ENCODE data around the gene ABHD2. TPM values are rescaled to one million over a fixed set of nuclear protein-coding genes. Genes with fewer than 3 reads are reported as not detected.

ABHD2 gene
- total RNA-seq, 4 donors from 2014 or later: 29.7 to 48.1 (median 35.9) TPM

DNA sequence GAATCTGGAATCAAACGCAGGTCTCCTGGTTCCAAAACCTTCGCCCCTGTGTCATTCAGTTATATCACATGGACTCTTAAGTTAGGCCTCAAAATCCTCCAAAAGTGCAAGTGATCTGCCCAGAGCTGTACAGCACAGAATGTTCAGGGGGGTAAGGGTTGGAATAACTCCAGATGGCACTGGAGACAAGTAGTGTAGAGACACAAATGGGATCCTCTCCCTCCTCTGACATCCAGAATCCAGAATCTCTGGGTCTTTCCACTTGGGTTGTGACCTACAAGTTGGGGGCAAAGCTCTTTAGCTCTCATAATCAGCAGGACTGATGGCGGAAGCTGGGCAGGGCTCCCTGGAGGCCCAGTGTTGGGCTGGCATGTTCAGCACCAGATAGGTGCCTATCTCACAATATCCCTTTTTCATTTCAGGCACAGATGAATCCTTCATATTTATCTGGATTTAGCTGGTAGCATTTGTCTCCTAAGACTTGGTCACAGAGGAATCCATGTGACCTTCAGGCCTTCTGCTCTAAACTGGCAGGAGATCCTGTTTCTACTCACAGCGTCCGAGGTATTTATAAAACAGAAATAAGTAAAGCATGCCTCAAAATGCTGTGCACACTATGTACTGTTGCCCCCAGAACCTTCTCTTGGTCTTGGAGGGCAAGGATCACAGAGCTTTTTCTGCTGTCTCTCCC, 15.4 kb downstream of the ABHD2 start:
- peak overlapping the region in 3 of 4 donors; percentile 58 to 74 (median 65) for H3K27ac ChIP-seq
- TF ChIP-seq CTCF (IDR thresholded peaks at IDR 0.05): no peak
- TF ChIP-seq POLR2A (IDR thresholded peaks at IDR 0.05): no peak
- TF ChIP-seq EP300 (IDR thresholded peaks at IDR 0.05): no peak
- 81 to 83% methylated on average over 5 of the region's 5 CpGs for WGBS, 2 donors
- DNase-seq (ENCODE audit: low spot score in 2 of 2): no peak
- H3K4me1 ChIP-seq: peaks cover 0 to 66% (median 23%) of the 10 kb centered on the region in 4 donors
- H3K9me3 ChIP-seq: no peaks in the 10 kb centered on the region
- no peak overlapping the region for H3K4me3 ChIP-seq
- peaks cover 0 to 24% (median 0%) of the 10 kb centered on the region in 3 donors for H3K36me3 ChIP-seq
- no peaks in the 10 kb centered on the region for H3K27me3 ChIP-seq

DNA sequence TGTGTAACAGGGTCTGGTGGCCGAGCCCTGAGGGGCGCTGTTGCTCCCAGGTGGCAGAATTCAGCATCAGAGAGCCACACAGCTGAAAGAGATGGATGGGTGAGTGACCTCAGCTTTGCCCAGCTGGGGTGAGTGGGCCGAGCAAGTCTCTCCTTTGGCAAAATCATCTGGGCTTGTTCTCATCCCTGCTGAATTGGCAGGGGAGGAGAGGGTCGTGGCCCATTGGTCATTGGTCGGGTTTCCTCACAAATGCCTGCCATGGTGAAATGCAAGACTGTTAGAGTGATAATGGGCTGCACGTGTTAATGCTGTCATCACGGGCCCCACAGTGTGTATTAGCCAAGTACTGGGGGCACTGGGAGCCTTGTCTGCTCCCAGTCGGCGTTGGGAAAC, 15.9 kb downstream of the ABHD2 start:
- Histone ChIP-seq H3K36me3 (peaks cover 0 to 24% (median 0%) of the 10 kb centered on the region in 3 donors), H3K4me1 (peaks cover 0 to 61% (median 20%) of the 10 kb centered on the region in 4 donors), H3K9me3 (no peaks in the 10 kb centered on the region), H3K27ac (peak overlapping the region in 3 of 4 donors; percentile 23 to 74 (median 65)), H3K4me3 (no peak overlapping the region), H3K27me3 (no peaks in the 10 kb centered on the region)
- WGBS, 2 donors: 77 to 79% methylated on average over 8 to 9 of the region's 9 CpGs
- peak; percentile 58 to 69 for DNase-seq (ENCODE audit: low spot score in 2 of 2)
- TF ChIP-seq EP300 (IDR thresholded peaks at IDR 0.05) (peak in 1 of 2 donors; percentile 69), CTCF (IDR thresholded peaks at IDR 0.05) (no peak)

GRCh38 chr15:89105147-89105546, 16.9 kb downstream of the ABHD2 start:
- Histone ChIP-seq H3K9me3 (no peaks in the 10 kb centered on the region), H3K4me1 (peaks cover 0 to 55% (median 20%) of the 10 kb centered on the region in 4 donors), H3K27me3 (no peaks in the 10 kb centered on the region), H3K27ac (peak overlapping the region in 3 of 4 donors; percentile 51 to 74 (median 65)), H3K36me3 (peaks cover 0 to 24% (median 0%) of the 10 kb centered on the region in 3 donors), H3K4me3 (no peak overlapping the region)
- WGBS, 2 donors: 21 to 35% methylated on average over 4 of the region's 4 CpGs
- TF ChIP-seq POLR2A (IDR thresholded peaks at IDR 0.05): no peak
- peak in 1 of 2 donors; percentile 58 for TF ChIP-seq EP300 (IDR thresholded peaks at IDR 0.05)
- DNase-seq (ENCODE audit: low spot score in 2 of 2): no peak

DNA sequence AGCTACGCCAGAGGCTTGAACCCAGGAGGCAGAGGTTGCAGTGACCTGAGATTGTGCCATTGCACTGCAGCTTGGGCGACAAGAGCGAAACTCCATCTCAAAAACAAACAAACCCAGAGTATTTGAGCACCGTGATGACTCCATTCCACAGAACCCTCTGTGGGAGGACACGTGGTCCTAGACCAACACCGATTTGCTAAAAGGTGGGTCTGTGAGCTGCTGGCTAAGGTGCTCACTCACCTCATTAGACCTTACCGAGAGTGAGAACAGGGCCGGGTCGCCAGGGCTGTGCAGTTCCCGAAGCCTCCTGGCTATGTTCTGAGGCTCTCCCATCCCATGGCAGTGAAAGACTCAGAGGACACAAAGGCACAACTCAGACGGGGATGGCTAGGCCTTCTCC, 17.9 kb downstream of the ABHD2 start:
- Histone ChIP-seq H3K4me3 (no peak overlapping the region), H3K36me3 (peaks cover 0 to 24% (median 0%) of the 10 kb centered on the region in 3 donors), H3K9me3 (no peaks in the 10 kb centered on the region), H3K27ac (peak overlapping the region in 1 of 4 donors; percentile 65), H3K27me3 (no peaks in the 10 kb centered on the region), H3K4me1 (peaks cover 0 to 48% (median 19%) of the 10 kb centered on the region in 4 donors)
- TF ChIP-seq CTCF (IDR thresholded peaks at IDR 0.05) (no peak), EP300 (IDR thresholded peaks at IDR 0.05) (no peak)
- WGBS, 2 donors: 89 to 100% methylated on average over 11 of the region's 11 CpGs
- no peak for DNase-seq (ENCODE audit: low spot score in 2 of 2)

DNA sequence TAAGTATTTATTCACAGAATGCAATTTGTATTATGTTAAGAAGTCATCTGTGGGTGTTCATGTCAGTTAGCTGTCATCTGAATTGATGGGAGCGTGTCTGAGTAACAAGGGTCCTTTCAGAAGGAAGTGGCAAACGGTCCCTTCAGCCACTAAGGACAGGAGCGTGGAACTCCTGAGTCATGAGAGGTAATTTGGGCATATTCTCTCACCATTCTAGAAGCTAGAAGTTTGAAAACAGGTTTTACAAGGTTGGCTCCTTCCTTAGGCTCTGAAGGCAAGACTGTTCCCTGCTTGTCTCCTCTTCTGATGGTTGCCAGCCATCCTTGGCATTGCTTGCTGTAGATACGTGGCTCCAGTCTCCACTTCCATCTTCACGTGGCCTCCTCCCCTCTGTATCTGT, 19.7 kb downstream of the ABHD2 start:
- peaks cover 0 to 24% (median 0%) of the 10 kb centered on the region in 3 donors for H3K36me3 ChIP-seq
- H3K27me3 ChIP-seq: no peaks in the 10 kb centered on the region
- peak overlapping the region in 1 of 4 donors; percentile 1 for H3K27ac ChIP-seq
- H3K4me3 ChIP-seq: no peak overlapping the region
- no peaks in the 10 kb centered on the region for H3K9me3 ChIP-seq
- H3K4me1 ChIP-seq: peaks cover 0 to 48% (median 16%) of the 10 kb centered on the region in 4 donors
- DNase-seq (ENCODE audit: low spot score in 2 of 2): no peak
- TF ChIP-seq POLR2A (IDR thresholded peaks at IDR 0.05) (no peak), CTCF (IDR thresholded peaks at IDR 0.05) (no peak), EP300 (IDR thresholded peaks at IDR 0.05) (no peak)
- WGBS, 2 donors: 71 to 76% methylated on average over 5 of the region's 5 CpGs

All from tibial nerve (tissue), 4 donors.